Stimulated activated CD8-positive, alpha-beta memory T cell treated with anti-CD3 and anti-CD28 coated beads, Interleukin-4, amount 100 ng/mL, for 24 hours (primary cell): ENCODE results near the gene DAAM1.

Source experiments
- DNase-seq: peaks from one replicate; pipeline ENCODE4 v3.0.0-alpha.2; 2020; ENCODE audit warnings: low read depth

The DAAM1 gene

GRCh38 chr14:59363531-59364226 lies 175.2 kb downstream of the DAAM1 start:
- DNase-seq = no peak

- no peak for DNase-seq
These were observed 181.8 kb downstream of the DAAM1 start for GRCh38 chr14:59370158-59370742.

- DNase-seq = no peak
These were observed 183.3 kb downstream of the DAAM1 start for GRCh38 chr14:59371771-59372170.

- DNase-seq = no peak
These were observed 185.6 kb downstream of the DAAM1 start for GRCh38 chr14:59374048-59374447.

GRCh38 chr14:59376686-59377085 lies 188.2 kb downstream of the DAAM1 start:
- DNase-seq = no peak

- no peak for DNase-seq
These were observed 189.0 kb downstream of the DAAM1 start for GRCh38 chr14:59377491-59377890.

GRCh38 chr14:59377991-59378601 lies 189.6 kb downstream of the DAAM1 start:
- no peak for DNase-seq

GRCh38 chr14:59389936-59390335 lies 201.5 kb downstream of the DAAM1 start:
- no peak for DNase-seq

- no peak for DNase-seq
These were observed 202.9 kb downstream of the DAAM1 start for GRCh38 chr14:59391388-59391787.

GRCh38 chr14:59394268-59394667 lies 205.8 kb downstream of the DAAM1 start:
- DNase-seq = no peak

- no peak for DNase-seq
These were observed 207.2 kb downstream of the DAAM1 start for GRCh38 chr14:59395672-59396071.

- no peak for DNase-seq
These were observed 210.4 kb downstream of the DAAM1 start for GRCh38 chr14:59398841-59399240.

- no peak for DNase-seq
These were observed 218.2 kb downstream of the DAAM1 start for GRCh38 chr14:59406454-59407245.

GRCh38 chr14:59407246-59408010 lies 219.0 kb downstream of the DAAM1 start:
- no peak for DNase-seq

- DNase-seq = no peak
These were observed 227.6 kb downstream of the DAAM1 start for GRCh38 chr14:59415836-59416602.

- DNase-seq = no peak
These were observed 228.8 kb downstream of the DAAM1 start for GRCh38 chr14:59417311-59417710.

GRCh38 chr14:59419303-59419702 lies 230.8 kb downstream of the DAAM1 start:
- no peak for DNase-seq
